ENCODE data around the gene RASSF7.

GRCh38 chr11:559712-560304, 962 bp upstream of the RASSF7 start:
- TF ChIP-seq CTCF (IDR thresholded peaks at IDR 0.05) (no peak), EZH2 (IDR thresholded peaks at IDR 0.05) (no peak)
